Fibroblast of peridontal ligament (primary cell): ENCODE data around the gene PHGDH.

Experiments
- DNase-seq: peaks from one replicate; pipeline ENCODE4 v3.0.0-alpha.2; 2010; ENCODE audit errors: extremely low read depth

PHGDH gene

DNA sequence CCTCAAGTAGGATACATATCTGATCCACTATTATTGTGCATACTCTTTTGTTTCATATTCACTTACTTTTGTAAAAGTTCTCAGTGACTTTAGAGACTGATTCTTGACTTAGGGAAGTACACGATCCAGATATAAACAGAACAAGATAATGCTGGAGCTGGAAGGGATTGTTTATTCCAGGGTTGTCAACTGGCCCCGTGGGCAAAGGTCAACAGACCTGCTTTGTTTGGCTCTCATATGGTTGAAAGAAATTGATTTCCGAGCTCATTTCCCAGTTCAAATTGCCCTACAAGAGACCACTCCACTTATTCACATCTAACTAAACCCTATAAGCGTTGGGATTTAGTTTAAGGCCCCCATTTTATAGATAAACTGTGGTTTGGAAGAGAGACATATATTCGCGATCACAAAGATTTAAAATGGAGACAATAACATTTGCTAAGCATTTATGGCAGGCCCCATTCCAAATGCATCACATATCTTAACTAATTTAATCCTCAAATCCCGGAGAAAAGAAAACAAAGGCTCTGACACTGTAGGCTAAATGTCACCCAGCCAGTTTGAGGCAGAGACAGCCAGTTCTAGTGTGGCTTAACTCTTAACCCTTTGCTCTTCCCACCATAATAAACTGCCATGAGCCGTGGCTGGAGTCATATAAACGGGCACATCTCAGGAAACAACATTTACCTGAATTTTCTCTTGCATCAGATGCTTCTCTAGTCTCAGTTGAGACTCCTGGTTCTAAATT, 78.9 kb downstream of the PHGDH start:
- no peak for DNase-seq

DNA sequence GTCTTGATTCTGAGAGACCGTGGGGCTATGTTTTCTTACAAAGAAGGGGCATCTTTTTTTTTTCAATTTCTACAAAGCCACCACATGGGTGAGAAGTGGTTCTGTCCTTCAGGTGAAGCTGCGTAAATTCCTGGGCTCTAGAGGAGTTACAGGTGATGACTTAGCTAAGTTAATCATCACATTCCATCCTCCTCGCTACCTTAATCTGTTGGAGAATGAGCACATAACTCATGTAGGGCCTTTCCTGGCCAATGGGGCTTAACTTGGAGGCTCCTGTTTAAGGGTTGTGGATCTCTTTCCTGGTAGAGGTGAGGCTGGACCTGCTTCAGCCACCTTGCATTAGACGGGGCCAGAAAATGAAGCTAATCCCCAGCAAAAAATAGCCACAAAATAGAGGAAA, 79.6 kb downstream of the PHGDH start:
- DNase-seq = no peak
